NK-92 (cell line): ENCODE measurements around the gene ABCA4.
"Not testable (repeated sequence)": the region's sequence is repeated elsewhere in the genome, so short reads cannot be mapped to it uniquely, and the experiment has no call there.

Experiments used
- DNase-seq: peaks from one replicate; lab custom pipeline; 2025; ENCODE audit not compliant: unreplicated experiment; lab: John Stamatoyannopoulos, UW

The ABCA4 gene

DNA sequence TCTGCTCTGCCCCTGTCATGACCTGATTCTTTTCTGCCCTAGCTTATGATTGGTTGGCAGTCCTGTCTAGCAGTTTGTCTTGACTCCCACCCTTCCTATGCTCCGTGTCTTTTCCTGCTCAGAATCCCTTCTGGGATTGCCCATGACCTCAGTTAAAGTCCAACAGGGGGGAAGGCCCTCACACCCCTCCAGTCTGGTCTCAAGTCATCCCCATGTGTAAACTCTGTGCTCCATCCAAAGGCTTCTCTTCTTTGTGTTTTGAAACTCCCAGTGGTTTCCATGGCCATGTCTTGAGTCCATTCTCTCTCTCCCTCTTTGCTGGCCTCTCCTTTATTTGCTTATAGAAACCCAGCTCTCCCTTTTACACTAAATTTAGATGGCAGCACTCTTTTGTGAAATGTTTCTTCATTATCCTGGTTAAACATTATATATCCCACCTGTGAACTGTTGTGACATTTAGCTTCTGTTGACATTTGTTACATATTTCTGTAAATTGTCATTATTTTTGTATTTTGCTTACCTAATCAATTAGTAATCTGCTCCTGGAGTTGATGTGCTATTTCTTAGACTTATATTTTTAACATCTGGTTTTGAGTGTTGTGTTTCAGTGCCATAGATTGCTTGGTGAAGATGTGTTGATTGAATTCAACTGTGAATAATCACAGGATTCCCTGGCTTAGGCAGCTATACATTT, 162.8 kb downstream of the ABCA4 start:
- no peak for DNase-seq

GRCh38 chr1:93955765-93956164, 165.2 kb downstream of the ABCA4 start:
- no peak for DNase-seq

GRCh38 chr1:93947002-93947686, 173.8 kb downstream of the ABCA4 start:
- DNase-seq: not testable (repeated sequence)
